Measurements from ENCODE around the gene MACF1. TPM values are rescaled to one million over a fixed set of nuclear protein-coding genes. Genes with fewer than 3 reads are reported as not detected.

MACF1 gene
- total and polyA plus RNA-seq, 2 of the 13 experiments (the other 11 are each of a cell fraction or from before 2014, with no cell fraction given), result 36.7 to 65.4 TPM

DNA sequence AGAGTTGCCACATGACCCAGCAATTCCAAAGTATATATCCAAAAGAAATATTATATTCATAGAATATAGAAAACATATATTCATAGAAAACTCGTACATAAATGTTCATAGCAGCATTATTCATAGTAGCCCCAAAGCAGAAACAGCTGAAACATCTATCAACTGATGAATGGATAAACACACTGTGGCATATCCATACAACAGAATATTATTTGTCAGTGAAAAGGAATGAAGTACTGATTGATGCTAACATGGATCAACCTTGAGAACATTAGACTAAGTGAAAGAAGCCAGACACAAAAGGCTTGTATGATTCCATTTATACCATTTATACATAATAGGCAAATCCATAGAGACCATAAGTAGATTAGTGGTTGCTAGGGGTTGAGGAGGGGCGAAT, 21.7 kb upstream of the MACF1 start:
- in situ Hi-C loops (cut with HindIII; ENCODE audit: extremely low pct_ligation_motif_present, low pct_unique_long_range_greater_than_20kb) (no loop called here), intact Hi-C loops (cut with micrococcal nuclease; ENCODE audit: unreplicated experiment) (no loop called here)
- FAIRE-seq, result no peak
- H3K27me3 ChIP-seq (ENCODE audit: control insufficient read depth in 1 of 2, insufficient read depth in 2 of 2, low read length in 2 of 2), result no peaks in the 10 kb centered on the region
- peaks cover 20% of the 10 kb centered on the region for H3K79me2 ChIP-seq (ENCODE audit: insufficient read depth, low read length)
- no peak overlapping the region for H3K4me3 ChIP-seq (replicated peaks in 1 of 3; ENCODE audit: insufficient read depth in 1 of 3, low read depth in 2 of 3, low read length in 3 of 3)
- H2AFZ ChIP-seq (ENCODE audit: low read length), result no peak overlapping the region
- peaks cover 18% of the 10 kb centered on the region; the same call in 1 of the 2 replicates for H4K20me1 ChIP-seq (ENCODE audit: insufficient read depth, low read length)
- POLR2A ChIA-PET, result interaction anchor here (2.4 kb wide), 1 partner anchor 25 kb away, joined by 12 read pairs; no protein-coding TSS in a partner anchor
- no peak overlapping the region for H3K9ac ChIP-seq (ENCODE audit: insufficient read depth, low read depth, low read length)
- BruUV-seq (replicated peaks), result no TSS peak
- CTCF ChIA-PET (ENCODE audit: low intra/inter-chr PET ratio, low total read pairs), result no interaction called here
- H3K27ac ChIP-seq (ENCODE audit: extremely low read length, insufficient read depth, low read length), result no peak overlapping the region
- 0 out of 5 replicates have a peak, but pooled peaks cover 0 to 3% of the 10 kb centered on the region in 2 experiments for H3K36me3 ChIP-seq (replicated peaks in 1 of 2; ENCODE audit: control insufficient read depth in 1 of 2, insufficient read depth in 2 of 2, low read length in 2 of 2)
- 99% methylated on average over 2 of the region's 2 CpGs for WGBS (ENCODE audit: low lambda C conversion rate)
- no peak for ATAC-seq
- H3K4me1 ChIP-seq (ENCODE audit: insufficient read depth, low read length), result peaks cover 42% of the 10 kb centered on the region
- no peak for DNase-seq (ENCODE audit: low spot score)
- H3K9me3 ChIP-seq (ENCODE audit: low read length), result no peaks in the 10 kb centered on the region
- no peak overlapping the region for H3K4me2 ChIP-seq (ENCODE audit: low read depth, low read length)
- TF ChIP-seq, protein P1, sequence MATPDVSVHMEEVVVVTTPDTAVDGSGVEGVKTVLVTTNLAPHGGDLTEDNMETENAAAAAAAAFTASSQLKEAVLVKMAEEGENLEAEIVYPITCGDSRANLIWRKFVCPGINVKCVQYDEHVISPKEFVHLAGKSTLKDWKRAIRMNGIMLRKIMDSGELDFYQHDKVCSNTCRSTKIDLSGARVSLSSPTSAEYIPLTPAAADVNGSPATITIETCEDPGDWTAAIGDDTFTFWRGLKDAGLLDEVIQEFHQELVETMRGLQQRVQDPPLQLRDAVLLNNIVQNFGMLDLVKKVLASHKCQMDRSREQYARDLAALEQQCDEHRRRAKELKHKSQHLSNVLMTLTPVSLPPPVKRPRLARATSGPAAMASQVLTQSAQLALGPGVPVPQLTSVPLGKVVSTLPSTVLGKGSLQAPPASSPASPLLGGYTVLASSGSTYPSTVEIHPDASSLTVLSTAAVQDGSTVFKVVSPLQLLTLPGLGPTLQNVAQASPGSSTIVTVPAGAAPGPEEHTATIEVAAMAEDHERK (CRISPR knock-in tag; IDR thresholded peaks at IDR 0.05; ENCODE audit: low read depth), result no peak
- TF ChIP-seq ZNF549 (CRISPR knock-in tag; IDR thresholded peaks at IDR 0.05), result no peak
- TF ChIP-seq ZNF34 (CRISPR knock-in tag; IDR thresholded peaks at IDR 0.05; ENCODE audit: borderline replicate concordance), result no peak
- no peak for TF ChIP-seq EED (CRISPR knock-in tag; IDR thresholded peaks at IDR 0.05)
- no peak for TF ChIP-seq NR2F6 (IDR thresholded peaks at IDR 0.05)
- no peak for TF ChIP-seq NR2F6 (CRISPR knock-in tag; IDR thresholded peaks at IDR 0.05)
- TF ChIP-seq HBP1 (CRISPR knock-in tag; IDR thresholded peaks at IDR 0.05; ENCODE audit: low read depth), result no peak
- no peak for TF ChIP-seq ZNF562 (CRISPR knock-in tag; IDR thresholded peaks at IDR 0.05; ENCODE audit: borderline replicate concordance)
- no peak for TF ChIP-seq ASH2L (IDR thresholded peaks at IDR 0.05; ENCODE audit: insufficient read length, low read depth, low read length)
- TF ChIP-seq ZNF264 (CRISPR knock-in tag; IDR thresholded peaks at IDR 0.05), result no peak
- TF ChIP-seq MBNL3 (CRISPR knock-in tag; conservative IDR thresholded peaks at IDR 0.05), result no peak
- TF ChIP-seq ZBTB20 (CRISPR knock-in tag; IDR thresholded peaks at IDR 0.05; ENCODE audit: borderline replicate concordance, low read depth), result no peak
- no peak for TF ChIP-seq U2AF1 (optimal IDR thresholded peaks at IDR 0.05; ENCODE audit: low read depth, low read length)
- TF ChIP-seq SMARCC2 (IDR thresholded peaks at IDR 0.05), result no peak
- TF ChIP-seq, protein P2, sequence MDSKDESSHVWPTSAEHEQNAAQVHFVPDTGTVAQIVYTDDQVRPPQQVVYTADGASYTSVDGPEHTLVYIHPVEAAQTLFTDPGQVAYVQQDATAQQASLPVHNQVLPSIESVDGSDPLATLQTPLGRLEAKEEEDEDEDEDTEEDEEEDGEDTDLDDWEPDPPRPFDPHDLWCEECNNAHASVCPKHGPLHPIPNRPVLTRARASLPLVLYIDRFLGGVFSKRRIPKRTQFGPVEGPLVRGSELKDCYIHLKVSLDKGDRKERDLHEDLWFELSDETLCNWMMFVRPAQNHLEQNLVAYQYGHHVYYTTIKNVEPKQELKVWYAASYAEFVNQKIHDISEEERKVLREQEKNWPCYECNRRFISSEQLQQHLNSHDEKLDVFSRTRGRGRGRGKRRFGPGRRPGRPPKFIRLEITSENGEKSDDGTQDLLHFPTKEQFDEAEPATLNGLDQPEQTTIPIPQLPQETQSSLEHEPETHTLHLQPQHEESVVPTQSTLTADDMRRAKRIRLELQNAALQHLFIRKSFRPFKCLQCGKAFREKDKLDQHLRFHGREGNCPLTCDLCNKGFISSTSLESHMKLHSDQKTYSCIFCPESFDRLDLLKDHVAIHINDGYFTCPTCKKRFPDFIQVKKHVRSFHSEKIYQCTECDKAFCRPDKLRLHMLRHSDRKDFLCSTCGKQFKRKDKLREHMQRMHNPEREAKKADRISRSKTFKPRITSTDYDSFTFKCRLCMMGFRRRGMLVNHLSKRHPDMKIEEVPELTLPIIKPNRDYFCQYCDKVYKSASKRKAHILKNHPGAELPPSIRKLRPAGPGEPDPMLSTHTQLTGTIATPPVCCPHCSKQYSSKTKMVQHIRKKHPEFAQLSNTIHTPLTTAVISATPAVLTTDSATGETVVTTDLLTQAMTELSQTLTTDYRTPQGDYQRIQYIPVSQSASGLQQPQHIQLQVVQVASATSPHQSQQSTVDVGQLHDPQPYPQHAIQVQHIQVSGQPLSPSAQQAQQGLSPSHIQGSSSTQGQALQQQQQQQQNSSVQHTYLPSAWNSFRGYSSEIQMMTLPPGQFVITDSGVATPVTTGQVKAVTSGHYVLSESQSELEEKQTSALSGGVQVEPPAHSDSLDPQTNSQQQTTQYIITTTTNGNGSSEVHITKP (CRISPR knock-in tag; IDR thresholded peaks at IDR 0.05; ENCODE audit: low read depth), result no peak
- TF ChIP-seq SP2 (CRISPR knock-in tag; IDR thresholded peaks at IDR 0.05), result no peak
- no peak for TF ChIP-seq ZNF17 (CRISPR knock-in tag; IDR thresholded peaks at IDR 0.05)
- TF ChIP-seq, protein P3, sequence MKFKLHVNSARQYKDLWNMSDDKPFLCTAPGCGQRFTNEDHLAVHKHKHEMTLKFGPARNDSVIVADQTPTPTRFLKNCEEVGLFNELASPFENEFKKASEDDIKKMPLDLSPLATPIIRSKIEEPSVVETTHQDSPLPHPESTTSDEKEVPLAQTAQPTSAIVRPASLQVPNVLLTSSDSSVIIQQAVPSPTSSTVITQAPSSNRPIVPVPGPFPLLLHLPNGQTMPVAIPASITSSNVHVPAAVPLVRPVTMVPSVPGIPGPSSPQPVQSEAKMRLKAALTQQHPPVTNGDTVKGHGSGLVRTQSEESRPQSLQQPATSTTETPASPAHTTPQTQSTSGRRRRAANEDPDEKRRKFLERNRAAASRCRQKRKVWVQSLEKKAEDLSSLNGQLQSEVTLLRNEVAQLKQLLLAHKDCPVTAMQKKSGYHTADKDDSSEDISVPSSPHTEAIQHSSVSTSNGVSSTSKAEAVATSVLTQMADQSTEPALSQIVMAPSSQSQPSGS (CRISPR knock-in tag; IDR thresholded peaks at IDR 0.05), result no peak
- TF ChIP-seq ZNF740 (CRISPR knock-in tag; IDR thresholded peaks at IDR 0.05), result no peak

All from HepG2 (cell line).